Hair follicle dermal papilla cell (primary cell): Measurements from ENCODE around the gene CYP4A11. TPM values are rescaled to one million over a fixed set of nuclear protein-coding genes. Genes with fewer than 3 reads are reported as not detected.

ENCODE experiments used
- small RNA-seq: library from RNA; depleted of rRNA; stranded (forward); fragments of <200 nt; gene quantifications from one replicate; pipeline ENCODE3, GENCODE V24; 2012
- total RNA-seq: library from RNA; depleted of rRNA; stranded (reverse); fragments of >200 nt; gene quantifications from 2 replicates; pipeline ENCODE4 v1.2.3, GENCODE V29; 2012

The CYP4A11 gene, protein sequence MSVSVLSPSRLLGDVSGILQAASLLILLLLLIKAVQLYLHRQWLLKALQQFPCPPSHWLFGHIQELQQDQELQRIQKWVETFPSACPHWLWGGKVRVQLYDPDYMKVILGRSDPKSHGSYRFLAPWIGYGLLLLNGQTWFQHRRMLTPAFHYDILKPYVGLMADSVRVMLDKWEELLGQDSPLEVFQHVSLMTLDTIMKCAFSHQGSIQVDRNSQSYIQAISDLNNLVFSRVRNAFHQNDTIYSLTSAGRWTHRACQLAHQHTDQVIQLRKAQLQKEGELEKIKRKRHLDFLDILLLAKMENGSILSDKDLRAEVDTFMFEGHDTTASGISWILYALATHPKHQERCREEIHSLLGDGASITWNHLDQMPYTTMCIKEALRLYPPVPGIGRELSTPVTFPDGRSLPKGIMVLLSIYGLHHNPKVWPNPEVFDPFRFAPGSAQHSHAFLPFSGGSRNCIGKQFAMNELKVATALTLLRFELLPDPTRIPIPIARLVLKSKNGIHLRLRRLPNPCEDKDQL
- not detected in 2 replicates for total RNA-seq

DNA sequence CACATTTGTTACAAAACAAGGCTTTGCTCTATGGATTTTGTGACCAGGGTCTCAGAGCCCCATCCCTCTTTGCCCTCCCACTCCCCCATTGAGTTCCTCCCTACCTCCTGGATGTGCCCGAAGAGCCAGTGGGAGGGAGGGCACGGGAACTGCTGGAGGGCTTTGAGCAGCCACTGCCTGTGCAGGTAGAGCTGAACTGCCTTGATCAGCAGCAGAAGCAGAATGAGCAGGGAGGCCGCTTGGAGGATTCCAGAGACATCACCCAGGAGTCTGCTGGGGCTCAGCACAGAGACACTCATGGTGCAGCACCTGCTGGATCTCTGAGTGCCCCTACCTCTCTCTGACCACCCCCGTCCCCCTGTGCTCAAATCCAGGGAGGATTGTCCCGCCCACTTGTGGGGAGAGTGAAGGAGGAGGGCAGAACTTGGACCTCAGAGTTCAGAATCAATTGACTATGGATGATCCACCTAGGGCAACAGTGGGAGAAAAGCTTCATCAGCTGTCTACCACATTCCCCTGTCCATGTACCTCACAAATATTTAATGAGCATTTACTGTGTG lies at the start of gene CYP4A11:
Gene CYP4A11 (minus strand): TSS at position 342 of the 560 bp plus-strand sequence. CDS start 43 bp downstream, at position 299.

Small RNA genes within 50 kb of the gene (small RNA-seq; reads per million reads assigned to genes)
- gene CYP4A26P: not detected

Other genes starting within 250 kb of the CYP4A11 start
- gene EFCAB14, start 222.4 kb downstream of the CYP4A11 start, total RNA-seq: 63.4 and 66.2 TPM in 2 replicates
- not detected in 2 replicates for gene CYP4B1, start 142.4 kb downstream of the CYP4A11 start, total RNA-seq
- gene CYP4X1, start 82.2 kb upstream of the CYP4A11 start, total RNA-seq: not detected in 2 replicates
- gene CYP4Z1, start 125.8 kb upstream of the CYP4A11 start, total RNA-seq: not detected in 2 replicates
- not detected in 2 replicates for gene CYP4A22, start 196.0 kb upstream of the CYP4A11 start, total RNA-seq
- not detected in 2 replicates for gene PDZK1IP1, start 248.6 kb upstream of the CYP4A11 start, total RNA-seq